ENCODE measurements around the gene WHAMM.

DNA sequence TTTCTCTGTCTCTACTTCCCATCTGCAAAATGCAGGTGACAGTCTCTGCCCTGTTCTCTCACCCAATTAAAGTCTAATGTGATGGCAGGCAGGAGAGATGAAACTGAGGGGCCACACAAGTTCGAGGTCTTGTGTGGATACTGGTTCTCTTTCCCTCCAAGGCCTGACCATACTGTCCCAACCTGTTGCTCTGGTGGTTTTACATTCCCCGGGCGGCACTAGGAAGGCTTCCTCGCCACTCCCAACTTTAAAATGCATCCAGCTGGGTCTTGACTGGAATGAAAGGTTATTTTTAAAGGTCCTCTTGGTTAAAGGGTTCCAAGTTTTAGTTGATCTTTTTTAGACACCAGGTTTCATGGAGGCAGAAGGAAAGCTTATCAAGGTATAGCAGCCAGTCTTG, 37.2 kb downstream of the WHAMM start:
- TF ChIP-seq ZNF8 (CRISPR knock-in tag; IDR thresholded peaks at IDR 0.05) (no peak), ZFP3 (CRISPR knock-in tag; IDR thresholded peaks at IDR 0.05) (no peak), ISL1 (CRISPR knock-in tag; IDR thresholded peaks at IDR 0.05) (no peak), ARNTL (CRISPR knock-in tag; IDR thresholded peaks at IDR 0.05; ENCODE audit: borderline replicate concordance, low read depth) (no peak), RARB (CRISPR knock-in tag; IDR thresholded peaks at IDR 0.05) (no peak), PPARA (CRISPR knock-in tag; IDR thresholded peaks at IDR 0.05; ENCODE audit: borderline replicate concordance) (no peak), OSR1 (CRISPR knock-in tag; IDR thresholded peaks at IDR 0.05) (no peak), TCF4 (CRISPR knock-in tag; IDR thresholded peaks at IDR 0.05; ENCODE audit: borderline replicate concordance) (no peak), SNAI2 (CRISPR knock-in tag; IDR thresholded peaks at IDR 0.05) (no peak)
- TF ChIP-seq, protein P1, sequence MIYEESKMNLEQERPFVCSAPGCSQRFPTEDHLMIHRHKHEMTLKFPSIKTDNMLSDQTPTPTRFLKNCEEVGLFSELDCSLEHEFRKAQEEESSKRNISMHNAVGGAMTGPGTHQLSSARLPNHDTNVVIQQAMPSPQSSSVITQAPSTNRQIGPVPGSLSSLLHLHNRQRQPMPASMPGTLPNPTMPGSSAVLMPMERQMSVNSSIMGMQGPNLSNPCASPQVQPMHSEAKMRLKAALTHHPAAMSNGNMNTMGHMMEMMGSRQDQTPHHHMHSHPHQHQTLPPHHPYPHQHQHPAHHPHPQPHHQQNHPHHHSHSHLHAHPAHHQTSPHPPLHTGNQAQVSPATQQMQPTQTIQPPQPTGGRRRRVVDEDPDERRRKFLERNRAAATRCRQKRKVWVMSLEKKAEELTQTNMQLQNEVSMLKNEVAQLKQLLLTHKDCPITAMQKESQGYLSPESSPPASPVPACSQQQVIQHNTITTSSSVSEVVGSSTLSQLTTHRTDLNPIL (CRISPR knock-in tag; IDR thresholded peaks at IDR 0.05; ENCODE audit: low read depth) = no peak
- TF ChIP-seq, protein P2, sequence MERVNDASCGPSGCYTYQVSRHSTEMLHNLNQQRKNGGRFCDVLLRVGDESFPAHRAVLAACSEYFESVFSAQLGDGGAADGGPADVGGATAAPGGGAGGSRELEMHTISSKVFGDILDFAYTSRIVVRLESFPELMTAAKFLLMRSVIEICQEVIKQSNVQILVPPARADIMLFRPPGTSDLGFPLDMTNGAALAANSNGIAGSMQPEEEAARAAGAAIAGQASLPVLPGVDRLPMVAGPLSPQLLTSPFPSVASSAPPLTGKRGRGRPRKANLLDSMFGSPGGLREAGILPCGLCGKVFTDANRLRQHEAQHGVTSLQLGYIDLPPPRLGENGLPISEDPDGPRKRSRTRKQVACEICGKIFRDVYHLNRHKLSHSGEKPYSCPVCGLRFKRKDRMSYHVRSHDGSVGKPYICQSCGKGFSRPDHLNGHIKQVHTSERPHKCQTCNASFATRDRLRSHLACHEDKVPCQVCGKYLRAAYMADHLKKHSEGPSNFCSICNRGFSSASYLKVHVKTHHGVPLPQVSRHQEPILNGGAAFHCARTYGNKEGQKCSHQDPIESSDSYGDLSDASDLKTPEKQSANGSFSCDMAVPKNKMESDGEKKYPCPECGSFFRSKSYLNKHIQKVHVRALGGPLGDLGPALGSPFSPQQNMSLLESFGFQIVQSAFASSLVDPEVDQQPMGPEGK (CRISPR knock-in tag; IDR thresholded peaks at IDR 0.05; ENCODE audit: borderline replicate concordance) = no peak
- TF ChIP-seq, protein P3, sequence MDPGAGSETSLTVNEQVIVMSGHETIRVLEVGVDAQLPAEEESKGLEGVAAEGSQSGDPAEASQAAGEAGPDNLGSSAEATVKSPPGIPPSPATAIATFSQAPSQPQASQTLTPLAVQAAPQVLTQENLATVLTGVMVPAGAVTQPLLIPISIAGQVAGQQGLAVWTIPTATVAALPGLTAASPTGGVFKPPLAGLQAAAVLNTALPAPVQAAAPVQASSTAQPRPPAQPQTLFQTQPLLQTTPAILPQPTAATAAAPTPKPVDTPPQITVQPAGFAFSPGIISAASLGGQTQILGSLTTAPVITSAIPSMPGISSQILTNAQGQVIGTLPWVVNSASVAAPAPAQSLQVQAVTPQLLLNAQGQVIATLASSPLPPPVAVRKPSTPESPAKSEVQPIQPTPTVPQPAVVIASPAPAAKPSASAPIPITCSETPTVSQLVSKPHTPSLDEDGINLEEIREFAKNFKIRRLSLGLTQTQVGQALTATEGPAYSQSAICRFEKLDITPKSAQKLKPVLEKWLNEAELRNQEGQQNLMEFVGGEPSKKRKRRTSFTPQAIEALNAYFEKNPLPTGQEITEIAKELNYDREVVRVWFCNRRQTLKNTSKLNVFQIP (CRISPR knock-in tag; IDR thresholded peaks at IDR 0.05; ENCODE audit: borderline replicate concordance, low read depth) = no peak
- TF ChIP-seq, protein P4, sequence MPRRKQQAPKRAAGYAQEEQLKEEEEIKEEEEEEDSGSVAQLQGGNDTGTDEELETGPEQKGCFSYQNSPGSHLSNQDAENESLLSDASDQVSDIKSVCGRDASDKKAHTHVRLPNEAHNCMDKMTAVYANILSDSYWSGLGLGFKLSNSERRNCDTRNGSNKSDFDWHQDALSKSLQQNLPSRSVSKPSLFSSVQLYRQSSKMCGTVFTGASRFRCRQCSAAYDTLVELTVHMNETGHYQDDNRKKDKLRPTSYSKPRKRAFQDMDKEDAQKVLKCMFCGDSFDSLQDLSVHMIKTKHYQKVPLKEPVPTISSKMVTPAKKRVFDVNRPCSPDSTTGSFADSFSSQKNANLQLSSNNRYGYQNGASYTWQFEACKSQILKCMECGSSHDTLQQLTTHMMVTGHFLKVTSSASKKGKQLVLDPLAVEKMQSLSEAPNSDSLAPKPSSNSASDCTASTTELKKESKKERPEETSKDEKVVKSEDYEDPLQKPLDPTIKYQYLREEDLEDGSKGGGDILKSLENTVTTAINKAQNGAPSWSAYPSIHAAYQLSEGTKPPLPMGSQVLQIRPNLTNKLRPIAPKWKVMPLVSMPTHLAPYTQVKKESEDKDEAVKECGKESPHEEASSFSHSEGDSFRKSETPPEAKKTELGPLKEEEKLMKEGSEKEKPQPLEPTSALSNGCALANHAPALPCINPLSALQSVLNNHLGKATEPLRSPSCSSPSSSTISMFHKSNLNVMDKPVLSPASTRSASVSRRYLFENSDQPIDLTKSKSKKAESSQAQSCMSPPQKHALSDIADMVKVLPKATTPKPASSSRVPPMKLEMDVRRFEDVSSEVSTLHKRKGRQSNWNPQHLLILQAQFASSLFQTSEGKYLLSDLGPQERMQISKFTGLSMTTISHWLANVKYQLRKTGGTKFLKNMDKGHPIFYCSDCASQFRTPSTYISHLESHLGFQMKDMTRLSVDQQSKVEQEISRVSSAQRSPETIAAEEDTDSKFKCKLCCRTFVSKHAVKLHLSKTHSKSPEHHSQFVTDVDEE (CRISPR knock-in tag; IDR thresholded peaks at IDR 0.05) = no peak

Data from SK-N-SH treated with all-trans-retinoic acid at 6 μM for 48 hours (cell line).